Kidney epithelial cell (primary cell): ENCODE results near the gene EPHA10. TPM values are rescaled to one million over a fixed set of nuclear protein-coding genes. Genes with fewer than 3 reads are reported as not detected.

Experiments
- DNase-seq: peaks from one replicate; pipeline ENCODE4 v3.0.0-alpha.2; 2010; ENCODE audit warnings: low read depth
- H3K27me3 ChIP-seq: 2 replicates; pipeline ENCODE4 v1.6.0; 2011; ENCODE audit warnings: low read length; ENCODE audit not compliant: control insufficient read depth, insufficient read depth
- H3K36me3 ChIP-seq: 2 replicates; pipeline ENCODE4 v1.5.1; 2011; ENCODE audit warnings: low read length; ENCODE audit not compliant: control insufficient read depth, insufficient read depth
- H3K4me3 ChIP-seq: 2 replicates; pipeline ENCODE4 v1.5.1; 2011; ENCODE audit warnings: low read depth, mild to moderate bottlenecking, control low read depth, low read length
- CTCF ChIP-seq: IDR thresholded peaks from 2 replicates; pipeline ENCODE4 v1.5.1; 2011; ENCODE audit warnings: mild to moderate bottlenecking, moderate library complexity, low read length, control low read depth, inconsistent platforms; ENCODE audit not compliant: insufficient read depth, poor library complexity, severe bottlenecking
- total RNA-seq: library from RNA; depleted of rRNA; stranded (reverse); fragments of >200 nt; gene quantifications from 2 replicates; pipeline ENCODE4 v1.2.3, GENCODE V29; 2015

The EPHA10 gene
- total RNA-seq, 1 donor from 2014 or later = 0.13 TPM

- Histone ChIP-seq H3K27me3 (peaks cover 17% of the 10 kb centered on the region), H3K36me3 (no peaks in the 10 kb centered on the region), H3K4me3 (no peak overlapping the region)
- no peak for TF ChIP-seq CTCF
- DNase-seq = no peak
Observed at GRCh38 chr1:37667023-37667671, 97.8 kb downstream of the EPHA10 start.

GRCh38 chr1:37666241-37666867 is 98.6 kb downstream of the EPHA10 start:
- Histone ChIP-seq H3K36me3 (no peaks in the 10 kb centered on the region), H3K27me3 (peaks cover 15% of the 10 kb centered on the region), H3K4me3 (no peak overlapping the region)
- no peak for TF ChIP-seq CTCF
- DNase-seq = no peak

Other genes starting within 250 kb of the EPHA10 start
- 18.3 and 19.3 TPM in 2 replicates for gene SNIP1, start 210.8 kb downstream of the EPHA10 start, total RNA-seq
- gene DNALI1, start 208.2 kb downstream of the EPHA10 start, total RNA-seq = 8.7 and 12.9 TPM in 2 replicates
- 47.8 and 52.6 TPM in 2 replicates for gene GNL2, start 169.2 kb downstream of the EPHA10 start, total RNA-seq
- gene RSPO1, start 130.2 kb downstream of the EPHA10 start, total RNA-seq = 0.08 and 0.14 TPM in 2 replicates
- gene CDCA8, start 72.6 kb downstream of the EPHA10 start, total RNA-seq = 3.1 and 4.0 TPM in 2 replicates
- 6.4 and 8.7 TPM in 2 replicates for gene MANEAL, start 28.7 kb upstream of the EPHA10 start, total RNA-seq
- gene C1orf122, start 42.7 kb upstream of the EPHA10 start, total RNA-seq = 112 and 118 TPM in 2 replicates
- 48.7 and 54.7 TPM in 2 replicates for gene YRDC, start 43.1 kb upstream of the EPHA10 start, total RNA-seq
- 4.3 and 5.2 TPM in 2 replicates for gene MTF1, start 94.5 kb upstream of the EPHA10 start, total RNA-seq
- gene INPP5B, start 181.9 kb upstream of the EPHA10 start, total RNA-seq = 18.9 and 19.6 TPM in 2 replicates
- 50.7 and 79.6 TPM in 2 replicates for gene SF3A3, start 224.9 kb upstream of the EPHA10 start, total RNA-seq
- 40.8 and 48.0 TPM in 2 replicates for gene FHL3, start 240.4 kb upstream of the EPHA10 start, total RNA-seq
- 42.8 and 62.3 TPM in 2 replicates for gene UTP11, start 247.6 kb upstream of the EPHA10 start, total RNA-seq